PC-9 (cell line): ENCODE measurements around the gene PLEKHA5. TPM values are rescaled to one million over a fixed set of nuclear protein-coding genes. Genes with fewer than 3 reads are reported as not detected.
A peak's percentile ranks its signal among the peaks of the same experiment; 100 is the strongest.

Source experiments
- BruUV-seq: library from RNA; stranded (reverse); fragments of 400-500 nt; replicated peaks from 2 replicates; lab custom pipeline; 2021; lab: Mats Ljungman, UMichigan
- CTCF ChIA-PET: fragments of 300-600 bp; sonication (Branson Sonifier 250); formaldehyde crosslinking; loops from one replicate; lab custom pipeline; 2022; ENCODE audit warnings: antibody characterized with exemption; lab: Charles Lee
- POLR2A ChIA-PET: fragments of 300-600 bp; sonication (Branson Sonifier 250); formaldehyde crosslinking; loops from one replicate; lab custom pipeline; 2022; ENCODE audit warnings: antibody characterized with exemption; ENCODE audit not compliant: unreplicated experiment; lab: Charles Lee
- DNase-seq, 2 experiments: peaks; one replicate each; pipeline versions ENCODE4 v3.0.0 to v3.0.0-alpha.2; 2015 to 2022; ENCODE audit warnings: mixed read lengths in 1 of 2
- H2AFZ ChIP-seq: fragments of 200-600 bp; sonication (generic); 2 replicates; pipeline ENCODE4 v1.8.1; 2017; ENCODE audit warnings: antibody characterized with exemption
- H3F3A ChIP-seq: fragments of 200-600 bp; sonication (generic); 2 replicates; pipeline ENCODE4 v1.8.1; 2017; ENCODE audit warnings: antibody characterized with exemption, mild to moderate bottlenecking, low read depth; ENCODE audit not compliant: insufficient read depth
- H3K27ac ChIP-seq: fragments of 200-600 bp; sonication (generic); 2 replicates; pipeline ENCODE4 v1.6.1; 2016; ENCODE audit warnings: mixed run types
- H3K27me3 ChIP-seq: fragments of 200-600 bp; sonication (generic); 2 replicates; pipeline ENCODE4 v1.6.1; 2016; ENCODE audit warnings: low read depth, mixed run types; ENCODE audit not compliant: insufficient read depth
- H3K36me3 ChIP-seq: fragments of 200-600 bp; sonication (generic); 2 replicates; pipeline ENCODE4 v1.6.1; 2016; ENCODE audit warnings: low read depth, mixed run types
- H3K4me1 ChIP-seq: fragments of 200-600 bp; sonication (generic); replicated peaks from 2 replicates; pipeline ENCODE4 v1.6.1; 2016; ENCODE audit warnings: mixed run types; ENCODE audit not compliant: insufficient read depth
- H3K4me2 ChIP-seq: fragments of 200-600 bp; sonication (generic); 2 replicates; pipeline ENCODE4 v1.6.1; 2017; ENCODE audit warnings: mixed run types
- H3K4me3 ChIP-seq: fragments of 200-600 bp; sonication (generic); 2 replicates; pipeline ENCODE4 v1.6.1; 2016; ENCODE audit warnings: mixed run types
- H3K79me2 ChIP-seq: fragments of 200-600 bp; sonication (generic); 2 replicates; pipeline ENCODE4 v1.6.1; 2017; ENCODE audit warnings: low read depth, mixed run types
- H3K9me2 ChIP-seq: fragments of 200-600 bp; sonication (generic); 2 replicates; pipeline ENCODE4 v1.8.1; 2017; ENCODE audit warnings: mild to moderate bottlenecking; ENCODE audit not compliant: insufficient read depth
- H3K9me3 ChIP-seq: fragments of 200-600 bp; sonication (generic); 2 replicates; pipeline ENCODE4 v1.8.1; 2016; ENCODE audit warnings: low read depth; ENCODE audit not compliant: insufficient read depth
- H4K20me1 ChIP-seq: fragments of 200-600 bp; sonication (generic); 2 replicates; pipeline ENCODE4 v1.8.1; 2017; ENCODE audit not compliant: insufficient read depth
- EZH2 ChIP-seq: fragments of 200-600 bp; sonication (generic); IDR thresholded peaks from 2 replicates; pipeline ENCODE4 v1.8.0; 2017; ENCODE audit warnings: antibody characterized with exemption, low read depth
- intact Hi-C: fragments of 100-400 bp; cut with micrococcal nuclease; formaldehyde crosslinking; loops from one replicate; pipeline ENCODE4 v1.10.0; 2022; ENCODE audit not compliant: unreplicated experiment
- total RNA-seq: library from RNA; stranded (reverse); gene quantifications from 2 replicates; pipeline ENCODE4 v1.2.3, GENCODE V29; 2021
- TF ChIP-seq, protein P1 (sequence below): fragments of 200-600 bp; sonication (generic); conservative IDR thresholded peaks from 2 replicates; pipeline ENCODE4 v1.6.1; 2017; ENCODE audit warnings: mixed run types, antibody characterized with exemption, mild to moderate bottlenecking, moderate library complexity

The PLEKHA5 gene
- total RNA-seq, 1 experiment from 2014 or later, result 54.1 TPM

- CTCF ChIA-PET, result interaction anchor here (0.6 kb wide), 1 partner anchor 9 kb away, joined by 3 read pairs; no protein-coding TSS in a partner anchor
- H2AFZ ChIP-seq, result no peak overlapping the region
- no TSS peak for BruUV-seq
- H4K20me1 ChIP-seq, result no peaks in the 10 kb centered on the region
- no peaks in the 10 kb centered on the region for H3K9me3 ChIP-seq
- H3K79me2 ChIP-seq, result no peaks in the 10 kb centered on the region
- H3K4me1 ChIP-seq, result no peaks in the 10 kb centered on the region
- H3K4me3 ChIP-seq, result no peak overlapping the region
- no peak overlapping the region for H3K27ac ChIP-seq
- no peaks in the 10 kb centered on the region for H3K9me2 ChIP-seq
- intact Hi-C loops, result loop anchor here (5.0 kb wide), 4 partner anchors 101 to 1026 kb away; partner anchors contain the start of gene PIK3C2G
- no peaks in the 10 kb centered on the region for H3K36me3 ChIP-seq
- H3K27me3 ChIP-seq, result no peaks in the 10 kb centered on the region
- POLR2A ChIA-PET, result no interaction called here
- TF ChIP-seq EZH2, result no peak
- TF ChIP-seq, protein P1, sequence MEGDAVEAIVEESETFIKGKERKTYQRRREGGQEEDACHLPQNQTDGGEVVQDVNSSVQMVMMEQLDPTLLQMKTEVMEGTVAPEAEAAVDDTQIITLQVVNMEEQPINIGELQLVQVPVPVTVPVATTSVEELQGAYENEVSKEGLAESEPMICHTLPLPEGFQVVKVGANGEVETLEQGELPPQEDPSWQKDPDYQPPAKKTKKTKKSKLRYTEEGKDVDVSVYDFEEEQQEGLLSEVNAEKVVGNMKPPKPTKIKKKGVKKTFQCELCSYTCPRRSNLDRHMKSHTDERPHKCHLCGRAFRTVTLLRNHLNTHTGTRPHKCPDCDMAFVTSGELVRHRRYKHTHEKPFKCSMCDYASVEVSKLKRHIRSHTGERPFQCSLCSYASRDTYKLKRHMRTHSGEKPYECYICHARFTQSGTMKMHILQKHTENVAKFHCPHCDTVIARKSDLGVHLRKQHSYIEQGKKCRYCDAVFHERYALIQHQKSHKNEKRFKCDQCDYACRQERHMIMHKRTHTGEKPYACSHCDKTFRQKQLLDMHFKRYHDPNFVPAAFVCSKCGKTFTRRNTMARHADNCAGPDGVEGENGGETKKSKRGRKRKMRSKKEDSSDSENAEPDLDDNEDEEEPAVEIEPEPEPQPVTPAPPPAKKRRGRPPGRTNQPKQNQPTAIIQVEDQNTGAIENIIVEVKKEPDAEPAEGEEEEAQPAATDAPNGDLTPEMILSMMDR, result peak; percentile 73
- H3K4me2 ChIP-seq, result no peak overlapping the region
- H3F3A ChIP-seq, result peaks cover 3% of the 10 kb centered on the region; the same call in 1 of the 2 replicates
- DNase-seq, result peak in 1 of 2 experiments; percentile 40
Measured at GRCh38 chr12:19288603-19289244, 159.2 kb downstream of the PLEKHA5 start.

DNA sequence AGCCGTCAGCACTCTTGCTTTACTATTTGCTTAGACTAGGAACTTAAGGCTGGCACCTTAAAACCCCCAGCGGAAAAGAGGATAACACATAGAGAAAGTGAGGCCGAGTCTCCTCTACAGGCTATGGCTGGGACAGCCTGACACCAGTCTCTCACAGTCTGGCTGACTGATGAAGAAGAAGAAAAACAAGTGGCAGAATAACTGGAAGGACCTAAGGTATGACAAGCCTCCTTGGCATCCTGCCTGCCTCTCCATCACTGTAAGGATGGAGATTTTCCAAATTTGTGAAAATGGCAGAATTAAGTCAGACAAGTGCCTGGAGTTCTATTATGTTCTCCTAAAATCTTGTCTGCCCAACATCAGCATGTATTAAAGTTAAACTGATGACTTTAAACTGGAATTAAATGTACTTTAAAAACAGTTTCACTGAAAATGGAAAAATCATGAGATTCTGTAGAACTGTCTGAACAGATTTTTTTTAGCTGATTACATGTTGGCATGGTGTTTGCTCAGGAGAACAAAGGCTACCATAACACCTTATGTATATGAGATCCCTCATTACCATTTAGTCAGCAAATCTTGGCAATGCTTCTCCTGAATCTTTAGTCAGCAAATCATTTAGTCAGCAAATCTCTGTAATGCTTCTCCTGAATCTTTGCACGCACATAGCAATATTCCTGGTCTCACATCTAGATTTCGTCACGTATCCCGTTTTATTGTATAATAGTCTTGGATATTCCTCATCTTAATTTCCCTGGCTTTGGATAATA, 169.5 kb downstream of the PLEKHA5 start:
- H3K27me3 ChIP-seq, result no peaks in the 10 kb centered on the region
- POLR2A ChIA-PET, result no interaction called here
- intact Hi-C loops, result no loop called here
- H4K20me1 ChIP-seq, result no peaks in the 10 kb centered on the region
- CTCF ChIA-PET, result no interaction called here
- peaks cover 22% of the 10 kb centered on the region for H3K4me1 ChIP-seq
- H3K9me2 ChIP-seq, result no peaks in the 10 kb centered on the region
- peak in 1 of 2 experiments; percentile 22 for DNase-seq
- peak overlapping the region; percentile 66 for H3K4me2 ChIP-seq
- H3K4me3 ChIP-seq, result 0 out of 2 replicates have a peak overlapping the region, but pooled peaks have one; percentile 7
- H3K27ac ChIP-seq, result peak overlapping the region; percentile 63
- no peak overlapping the region for H2AFZ ChIP-seq
- H3K36me3 ChIP-seq, result no peaks in the 10 kb centered on the region
- no peaks in the 10 kb centered on the region for H3K79me2 ChIP-seq
- no peaks in the 10 kb centered on the region for H3K9me3 ChIP-seq
- TF ChIP-seq, protein P1, result no peak
- TF ChIP-seq EZH2, result no peak
- BruUV-seq, result no TSS peak
- H3F3A ChIP-seq, result peaks cover 14% of the 10 kb centered on the region

DNA sequence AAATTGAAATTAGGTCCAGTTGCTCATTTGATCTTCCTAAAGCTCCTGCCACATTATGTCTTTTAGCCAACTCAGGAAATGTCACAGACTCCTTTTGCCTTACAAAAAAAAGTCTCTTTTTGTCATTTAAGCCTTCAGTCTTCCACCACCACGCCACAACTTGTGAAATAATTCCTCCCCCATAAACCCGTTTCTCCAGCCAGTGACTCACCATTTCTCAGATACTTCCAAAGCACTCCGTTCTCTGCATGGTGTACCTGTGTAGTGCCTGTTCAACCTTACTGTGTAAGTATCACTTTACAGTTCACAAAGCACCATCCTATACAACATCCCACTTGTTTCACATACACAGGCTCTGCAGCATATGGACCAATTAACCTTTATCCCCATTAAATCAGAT, 170.2 kb downstream of the PLEKHA5 start:
- no peaks in the 10 kb centered on the region for H3K79me2 ChIP-seq
- no TSS peak for BruUV-seq
- H3K4me1 ChIP-seq, result peaks cover 22% of the 10 kb centered on the region
- DNase-seq, result peak; percentile 75 to 87
- H3F3A ChIP-seq, result peaks cover 14% of the 10 kb centered on the region
- no peaks in the 10 kb centered on the region for H3K9me3 ChIP-seq
- peak overlapping the region; percentile 66 for H3K4me2 ChIP-seq
- peak overlapping the region; percentile 63 for H3K27ac ChIP-seq
- no peaks in the 10 kb centered on the region; the same call in 1 of the 2 replicates for H3K36me3 ChIP-seq
- ChIA-PET CTCF (no interaction called here), POLR2A (no interaction called here)
- H2AFZ ChIP-seq, result no peak overlapping the region
- H4K20me1 ChIP-seq, result no peaks in the 10 kb centered on the region
- no peaks in the 10 kb centered on the region for H3K27me3 ChIP-seq
- no peaks in the 10 kb centered on the region for H3K9me2 ChIP-seq
- TF ChIP-seq, protein P1, result no peak
- no peak for TF ChIP-seq EZH2
- intact Hi-C loops, result no loop called here
- 0 out of 2 replicates have a peak overlapping the region, but pooled peaks have one; percentile 7 for H3K4me3 ChIP-seq
